Duodenal mucosa (tissue), 2 donors: ENCODE measurements around the gene MAB21L4.

Experiments
- H3K27ac ChIP-seq: one replicate; pipeline ENCODE4 v1.7.0; 2013; ENCODE audit warnings: low read depth, low read length
- H3K27me3 ChIP-seq, 2 donors: one replicate each; pipeline ENCODE4 v1.7.0; 2013; ENCODE audit warnings: low read length in 2 of 2, control low read depth in 1 of 2; ENCODE audit not compliant: insufficient read depth in 2 of 2, control insufficient read depth in 1 of 2
- H3K36me3 ChIP-seq, 2 donors: one replicate each; pipeline ENCODE4 v1.7.0; 2013; ENCODE audit warnings: low read length in 2 of 2, control low read depth in 1 of 2; ENCODE audit not compliant: insufficient read depth in 2 of 2, control insufficient read depth in 1 of 2
- H3K4me1 ChIP-seq, 2 donors: one replicate each; pipeline ENCODE4 v1.7.0; 2013; ENCODE audit warnings: low read length in 2 of 2, control low read depth in 1 of 2; ENCODE audit not compliant: insufficient read depth in 2 of 2, control insufficient read depth in 1 of 2
- H3K4me3 ChIP-seq, 2 donors: one replicate each; pipeline ENCODE4 v1.7.0; 2013; ENCODE audit warnings: low read length in 2 of 2, low read depth in 1 of 2
- H3K9ac ChIP-seq, 2 donors: one replicate each; pipeline ENCODE4 v1.7.0; 2013; ENCODE audit warnings: low read length in 2 of 2, low read depth in 1 of 2
- H3K9me3 ChIP-seq, 2 donors: one replicate each; pipeline ENCODE4 v1.7.0; 2013; ENCODE audit warnings: low read length in 2 of 2, control low read depth in 1 of 2; ENCODE audit not compliant: control insufficient read depth in 1 of 2

The MAB21L4 gene

DNA sequence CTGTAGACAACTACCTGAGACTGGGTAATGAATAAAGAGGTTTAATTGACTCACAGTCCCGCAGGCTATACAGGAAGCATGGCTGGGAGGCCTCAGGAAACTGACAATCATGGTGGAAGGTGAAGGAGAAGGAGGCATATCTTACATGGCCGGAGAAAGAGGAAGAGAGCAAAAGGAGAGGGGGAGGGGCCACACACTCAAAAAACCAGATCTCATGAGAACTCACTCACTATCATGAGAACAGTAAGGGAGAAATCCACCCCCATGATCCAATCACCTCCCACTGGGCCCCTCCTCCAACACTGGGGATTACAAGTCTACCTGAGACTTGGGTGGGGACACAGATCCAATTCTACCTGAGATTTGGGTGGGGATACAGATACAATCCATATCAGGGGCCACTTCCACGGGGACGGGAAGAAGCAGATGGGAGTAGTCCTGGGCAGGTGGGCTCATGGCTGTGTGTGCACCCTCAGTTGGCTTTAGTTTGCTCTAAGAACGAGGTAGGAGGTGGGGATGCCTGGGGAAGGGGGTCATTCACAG, 9.9 kb downstream of the MAB21L4 start:
- H3K4me1 ChIP-seq = peaks cover 17% of the 10 kb centered on the region in 2 donors
- no peak overlapping the region for H3K27ac ChIP-seq

DNA sequence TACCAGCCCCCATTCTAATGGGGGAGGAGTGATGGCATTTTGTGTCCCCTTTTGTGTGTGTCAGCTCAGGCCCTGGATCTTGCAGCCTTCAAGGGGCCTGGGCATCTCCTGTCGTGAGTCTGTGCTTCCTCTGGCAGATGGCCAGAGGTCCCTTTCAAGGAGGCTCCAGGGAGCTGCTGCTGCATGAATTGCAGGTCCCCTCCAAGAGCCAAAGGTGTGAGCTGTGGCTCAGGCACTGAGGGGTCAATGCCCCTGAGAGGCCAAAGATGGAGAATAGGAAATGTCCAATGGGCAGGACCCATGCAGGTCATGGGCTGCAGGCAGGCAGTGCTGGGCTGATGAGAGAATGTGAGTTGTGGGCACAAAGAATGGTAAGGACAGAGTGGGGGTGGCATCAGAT, 10.4 kb downstream of the MAB21L4 start:
- H3K27ac ChIP-seq = no peak overlapping the region
- no peaks in the 10 kb centered on the region for H3K9me3 ChIP-seq
- no peaks in the 10 kb centered on the region for H3K36me3 ChIP-seq
- H3K4me1 ChIP-seq = peaks cover 17 to 20% of the 10 kb centered on the region in 2 donors
- no peak overlapping the region for H3K9ac ChIP-seq
- no peaks in the 10 kb centered on the region for H3K27me3 ChIP-seq
- H3K4me3 ChIP-seq = no peak overlapping the region

More for the DNA sequence above, 9.9 kb downstream of the MAB21L4 start:
- Histone ChIP-seq H3K9me3 (no peaks in the 10 kb centered on the region), H3K9ac (no peak overlapping the region), H3K4me3 (no peak overlapping the region), H3K27me3 (no peaks in the 10 kb centered on the region), H3K36me3 (no peaks in the 10 kb centered on the region)

DNA sequence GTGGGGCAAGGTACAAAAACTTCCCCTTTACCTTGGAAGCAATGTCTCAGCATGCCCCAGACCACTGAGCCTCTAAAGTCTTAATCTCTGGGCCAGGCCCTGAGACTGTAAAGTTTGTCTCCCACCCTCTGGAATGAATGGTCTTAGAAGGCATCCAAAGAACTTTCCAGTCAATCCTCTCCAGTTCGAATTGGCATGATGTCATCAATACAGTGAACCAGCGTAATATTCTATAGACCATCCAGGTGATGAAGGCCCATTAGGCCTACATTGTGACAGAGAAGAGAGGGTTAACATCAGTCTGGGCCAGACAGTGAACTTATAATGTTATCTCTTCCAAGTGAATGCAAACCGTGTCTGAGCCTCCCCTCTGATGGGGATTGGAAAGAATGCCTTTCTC, 11.2 kb downstream of the MAB21L4 start:
- Histone ChIP-seq H3K9me3 (no peaks in the 10 kb centered on the region), H3K36me3 (no peaks in the 10 kb centered on the region), H3K27ac (no peak overlapping the region), H3K4me1 (peaks cover 16 to 20% of the 10 kb centered on the region in 2 donors), H3K4me3 (no peak overlapping the region), H3K27me3 (no peaks in the 10 kb centered on the region), H3K9ac (no peak overlapping the region)

DNA sequence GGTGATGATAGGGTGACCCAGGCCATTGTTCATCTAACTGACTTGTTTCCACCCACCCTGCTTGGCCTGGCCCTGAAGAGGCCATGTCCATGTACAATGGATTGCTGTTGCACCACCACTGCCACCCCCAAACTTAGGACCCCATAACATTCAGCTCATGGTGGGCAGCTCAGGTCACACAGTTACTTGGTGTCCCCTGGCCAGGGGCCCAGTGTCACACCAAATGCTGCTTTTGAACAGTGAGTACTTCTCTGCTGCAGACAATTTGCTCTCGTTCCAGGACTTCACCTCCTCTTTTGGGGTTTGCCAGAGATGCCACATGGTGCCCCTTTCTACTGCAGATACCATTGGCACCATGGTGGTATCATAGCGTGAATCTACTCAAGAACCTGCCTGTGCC, 11.7 kb downstream of the MAB21L4 start:
- Histone ChIP-seq H3K36me3 (no peaks in the 10 kb centered on the region), H3K27ac (no peak overlapping the region), H3K4me3 (no peak overlapping the region), H3K9ac (no peak overlapping the region), H3K27me3 (no peaks in the 10 kb centered on the region), H3K9me3 (no peaks in the 10 kb centered on the region), H3K4me1 (peaks cover 11 to 15% of the 10 kb centered on the region in 2 donors)

DNA sequence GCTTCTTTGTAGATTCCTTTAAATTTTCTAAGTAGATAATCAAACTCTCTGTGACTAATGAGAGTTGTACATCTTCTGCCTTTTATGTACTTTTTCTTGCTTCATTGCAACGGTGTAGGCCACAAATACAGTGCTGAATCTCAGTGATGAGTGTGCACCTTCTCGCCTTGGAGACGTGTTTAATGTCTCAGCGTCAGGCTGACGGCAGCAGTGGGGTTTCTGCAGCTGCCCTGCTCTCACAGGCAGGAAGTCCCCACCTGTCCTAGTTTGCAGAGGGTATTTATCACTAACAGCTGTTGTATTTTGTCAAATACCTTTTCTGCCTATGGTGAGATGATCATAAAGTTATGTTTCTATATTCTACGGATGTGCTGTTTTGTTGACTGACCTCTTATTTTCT, 14.0 kb downstream of the MAB21L4 start:
- H3K4me1 ChIP-seq = peaks cover 3 to 10% of the 10 kb centered on the region in 2 donors
- H3K36me3 ChIP-seq = no peaks in the 10 kb centered on the region
- H3K27me3 ChIP-seq = no peaks in the 10 kb centered on the region
- no peak overlapping the region for H3K27ac ChIP-seq
- no peak overlapping the region for H3K9ac ChIP-seq
- H3K9me3 ChIP-seq = no peaks in the 10 kb centered on the region
- no peak overlapping the region for H3K4me3 ChIP-seq

DNA sequence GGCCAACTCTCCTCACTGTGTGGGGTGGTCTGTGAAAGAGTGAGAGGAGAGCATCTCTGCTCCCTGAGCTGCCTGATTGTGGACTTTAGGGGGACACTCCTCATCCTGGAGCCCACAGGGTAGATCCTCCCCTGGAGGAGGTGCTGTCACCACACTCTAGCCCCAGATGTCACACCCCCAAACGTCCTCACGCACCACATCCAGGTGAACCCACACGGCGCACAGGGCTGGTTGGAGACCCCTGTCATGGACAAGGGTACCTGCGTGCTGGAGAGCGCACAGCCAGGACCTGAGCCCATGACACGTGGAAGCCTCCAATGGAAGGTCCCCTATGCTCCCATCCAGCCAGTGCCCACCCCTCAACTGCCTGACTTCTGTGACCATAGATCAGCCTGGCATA, 16.9 kb downstream of the MAB21L4 start:
- no peaks in the 10 kb centered on the region for H3K36me3 ChIP-seq
- no peak overlapping the region for H3K9ac ChIP-seq
- no peaks in the 10 kb centered on the region for H3K9me3 ChIP-seq
- peaks cover 31 to 38% of the 10 kb centered on the region in 2 donors for H3K4me1 ChIP-seq
- H3K27ac ChIP-seq = no peak overlapping the region
- no peak overlapping the region for H3K4me3 ChIP-seq
- H3K27me3 ChIP-seq = no peaks in the 10 kb centered on the region

DNA sequence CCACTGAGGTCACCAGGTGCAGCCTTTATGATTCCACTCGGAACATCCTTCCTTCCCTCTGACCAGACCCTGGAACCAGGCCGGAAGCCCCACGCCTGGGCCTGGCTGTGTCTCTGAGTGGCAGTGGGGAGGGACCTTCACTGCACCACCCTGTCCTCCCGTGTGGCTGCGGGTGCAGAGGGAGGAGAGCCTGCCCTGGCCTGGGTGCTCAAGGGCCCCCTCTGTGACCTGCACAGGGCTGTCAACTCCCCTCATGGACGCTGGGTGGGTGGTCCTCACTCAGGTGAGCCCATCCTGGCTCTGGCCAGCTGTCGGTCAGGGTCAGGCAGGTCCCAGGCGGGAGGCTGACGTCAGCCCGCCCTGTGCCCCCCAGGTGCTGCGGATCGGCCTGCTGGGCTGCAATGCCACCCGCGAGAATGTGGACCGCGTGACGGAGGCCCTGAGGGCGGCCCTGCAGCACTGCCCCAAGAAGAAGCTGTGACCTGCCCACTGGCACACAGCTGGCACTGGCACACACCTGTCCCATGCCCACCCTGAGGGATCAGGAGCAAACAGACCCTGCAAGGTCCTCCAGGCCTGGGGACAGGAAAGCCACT, 17.5 kb downstream of the MAB21L4 start:
- Histone ChIP-seq H3K4me1 (peaks cover 36 to 45% of the 10 kb centered on the region in 2 donors), H3K4me3 (no peak overlapping the region), H3K9me3 (no peaks in the 10 kb centered on the region)

DNA sequence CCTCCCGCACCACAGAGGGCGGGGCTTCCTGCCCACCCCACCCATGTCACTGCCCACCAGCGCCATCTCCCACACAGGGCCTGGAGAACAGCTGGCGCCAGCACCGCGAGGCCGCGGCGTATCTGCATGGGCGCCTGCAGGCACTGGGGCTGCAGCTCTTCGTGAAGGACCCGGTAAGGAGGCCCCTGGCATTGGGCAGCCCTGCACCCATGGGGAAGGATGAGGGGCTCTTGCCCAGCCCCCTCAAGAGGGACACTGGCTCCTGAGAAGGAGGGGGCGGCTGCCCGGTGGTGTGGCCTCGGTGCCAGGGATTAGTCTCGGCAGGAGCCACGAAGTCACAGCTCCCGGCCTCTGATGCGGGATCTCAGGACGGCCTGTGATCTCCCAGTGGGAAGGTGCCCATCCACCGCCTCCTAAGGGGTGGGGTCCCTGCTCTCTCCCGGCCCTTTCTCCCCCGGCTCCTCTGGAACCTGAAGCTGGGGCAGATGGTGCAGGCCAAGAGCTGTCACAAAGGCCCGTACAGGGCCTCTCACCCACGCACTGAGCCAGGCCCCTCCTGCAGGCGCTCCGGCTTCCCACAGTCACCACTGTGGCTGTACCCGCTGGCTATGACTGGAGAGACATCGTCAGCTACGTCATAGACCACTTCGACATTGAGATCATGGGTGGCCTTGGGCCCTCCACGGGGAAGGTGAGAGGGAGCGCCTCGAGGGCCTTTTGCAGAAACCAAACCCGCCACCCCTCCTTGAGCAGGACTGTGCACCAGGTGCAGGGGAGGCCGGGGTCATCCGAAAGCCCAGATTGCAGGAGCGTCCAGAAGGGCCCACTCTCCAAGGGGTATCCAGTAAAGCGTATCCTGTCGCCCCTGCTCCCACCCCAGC, 18.3 kb downstream of the MAB21L4 start:
- Histone ChIP-seq H3K27me3 (no peaks in the 10 kb centered on the region), H3K9ac (no peak overlapping the region), H3K4me1 (peaks cover 36 to 45% of the 10 kb centered on the region in 2 donors), H3K9me3 (no peaks in the 10 kb centered on the region), H3K4me3 (no peak overlapping the region), H3K36me3 (no peaks in the 10 kb centered on the region), H3K27ac (no peak overlapping the region)

More for the DNA sequence above, 17.5 kb downstream of the MAB21L4 start:
- H3K36me3 ChIP-seq = no peaks in the 10 kb centered on the region
- no peaks in the 10 kb centered on the region for H3K27me3 ChIP-seq
- no peak overlapping the region for H3K9ac ChIP-seq
- no peak overlapping the region for H3K27ac ChIP-seq

DNA sequence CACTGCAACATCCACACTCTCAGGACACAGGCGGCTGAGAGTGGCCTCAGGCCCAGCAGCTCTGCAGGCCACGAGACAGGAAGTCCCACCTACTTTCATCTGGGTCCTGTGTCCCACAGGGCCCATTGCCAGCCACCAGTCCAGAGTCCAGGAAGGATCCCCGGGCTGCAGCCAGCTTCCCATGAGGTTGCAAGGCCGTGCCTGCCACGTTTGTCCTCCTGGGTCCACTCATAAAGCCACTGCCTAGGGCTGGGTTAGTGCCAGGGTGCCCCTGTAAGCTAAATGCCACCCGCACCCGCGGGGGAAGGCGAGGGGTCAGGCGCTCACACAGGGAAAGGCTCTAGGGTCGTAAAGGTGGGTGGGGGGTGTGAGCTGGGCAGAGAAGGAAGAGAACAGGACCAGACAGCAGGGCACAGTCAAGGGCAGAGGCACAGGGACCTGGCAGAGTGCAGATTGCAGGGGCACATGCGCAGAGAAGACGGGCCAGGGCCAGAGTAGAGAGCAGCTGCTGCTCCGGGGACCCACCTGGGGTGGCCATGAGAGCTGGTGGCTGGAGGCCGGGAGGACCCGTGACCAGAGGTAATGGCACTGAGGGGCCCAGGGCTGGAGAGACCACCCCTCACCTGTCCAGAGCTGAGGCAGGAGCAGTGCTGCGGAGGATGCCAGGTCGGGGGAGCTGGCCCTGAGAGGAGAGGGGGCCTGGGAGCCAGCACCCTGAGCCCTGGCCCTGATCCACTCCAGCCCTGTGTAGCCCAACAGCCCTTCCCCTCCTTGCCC, 19.3 kb downstream of the MAB21L4 start:
- Histone ChIP-seq H3K4me3 (peak overlapping the region in 1 of 2 donors; percentile 16), H3K36me3 (no peaks in the 10 kb centered on the region), H3K27ac (peak overlapping the region; percentile 62), H3K27me3 (no peaks in the 10 kb centered on the region), H3K9ac (peak overlapping the region; percentile 19 to 66), H3K4me1 (peaks cover 36 to 45% of the 10 kb centered on the region in 2 donors), H3K9me3 (no peaks in the 10 kb centered on the region)
